Stimulated activated CD8-positive, alpha-beta memory T cell treated with anti-CD3 and anti-CD28 coated beads, Interleukin-7, amount 100 ng/mL, for 4 hours (primary cell): ENCODE results near the gene ANKRD33B.

ENCODE experiments used
- DNase-seq, 2 donors: peaks; one replicate each; pipeline ENCODE4 v3.0.0-alpha.2; 2020; ENCODE audit warnings: low read depth in 2 of 2

Gene ANKRD33B

DNA sequence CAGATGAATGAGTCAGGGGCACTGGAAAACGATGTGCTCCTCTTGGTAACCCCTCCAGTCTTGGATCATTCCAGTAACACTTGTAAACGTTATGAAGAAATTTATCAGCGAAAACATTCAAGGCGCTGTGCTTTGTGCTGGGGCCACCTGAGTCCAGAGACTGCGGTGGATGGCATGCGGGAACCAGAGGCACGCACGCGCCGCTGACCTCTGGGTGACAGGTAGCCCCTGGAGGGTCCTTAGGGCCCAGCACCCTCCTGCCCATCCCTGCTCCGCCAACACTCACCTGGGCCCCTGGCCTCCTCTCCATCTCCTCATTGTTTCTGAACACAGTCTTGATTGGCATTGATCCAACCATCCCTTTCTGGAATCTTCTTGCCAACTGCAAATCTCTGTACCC, 110.2 kb downstream of the ANKRD33B start:
- DNase-seq: no peak

DNA sequence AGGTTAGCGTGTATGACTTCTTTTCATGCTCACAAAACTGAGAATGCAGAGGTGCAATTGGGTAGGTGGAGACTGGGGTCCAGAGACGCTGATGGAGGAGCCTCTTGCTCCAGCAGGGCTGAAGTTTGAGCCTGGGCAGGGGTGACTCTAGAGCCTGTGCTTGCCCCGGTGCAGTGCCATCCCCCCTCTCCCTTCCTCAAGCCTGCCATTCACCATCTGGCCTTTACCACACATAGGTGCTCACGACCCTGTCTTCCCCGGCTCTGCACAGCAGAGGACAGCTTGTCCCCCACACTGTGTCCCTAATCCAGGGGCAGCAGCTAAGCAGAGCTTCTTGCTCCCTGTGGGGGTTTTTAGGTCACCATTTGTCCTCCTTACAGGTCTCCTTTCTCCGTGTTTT, 110.7 kb downstream of the ANKRD33B start:
- no peak for DNase-seq

DNA sequence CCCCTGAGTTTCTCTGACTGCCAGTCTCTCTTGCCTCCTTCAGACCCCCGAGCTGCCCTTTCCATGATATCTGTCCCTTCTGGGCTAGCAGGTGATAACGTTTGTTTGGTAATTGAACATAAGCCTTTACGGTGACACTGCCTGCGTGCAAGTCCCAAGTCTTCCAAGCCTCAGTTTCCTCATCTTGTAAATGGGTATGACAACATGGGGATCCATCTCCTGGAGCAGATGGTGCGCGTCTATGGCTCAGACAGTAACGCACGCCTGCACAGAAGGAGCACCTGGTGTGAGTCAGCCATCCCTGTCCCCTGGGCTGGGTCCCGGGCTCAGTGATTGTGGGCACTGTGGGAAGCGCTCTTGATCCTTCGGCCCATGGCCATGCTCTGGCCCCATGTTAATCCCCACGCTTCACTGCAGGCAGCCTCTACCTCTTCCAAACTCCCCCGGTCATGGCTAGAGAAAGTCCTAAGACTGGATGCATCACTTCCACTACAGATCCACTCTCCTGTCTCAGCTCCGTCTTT, 111.4 kb downstream of the ANKRD33B start:
- no peak for DNase-seq

DNA sequence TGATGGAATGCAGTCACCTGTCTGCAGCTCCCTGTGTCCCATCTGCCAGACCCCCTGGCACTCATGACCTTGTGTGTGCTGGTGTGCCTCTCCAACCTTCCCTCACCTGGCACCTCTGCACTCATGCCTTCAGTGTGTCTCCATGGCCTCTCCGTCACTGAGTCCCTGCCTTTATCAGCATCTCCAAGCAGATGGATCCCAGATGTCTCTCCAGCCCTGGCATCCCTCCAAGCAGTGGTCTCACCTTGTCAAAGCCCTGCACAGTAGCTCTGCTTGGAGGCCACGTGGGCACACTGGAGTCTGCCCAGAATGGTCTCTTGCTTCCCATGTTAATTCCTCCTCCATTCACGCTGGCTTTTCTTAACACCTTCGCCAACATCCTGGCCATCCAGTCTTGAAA, 112.4 kb downstream of the ANKRD33B start:
- no peak for DNase-seq

DNA sequence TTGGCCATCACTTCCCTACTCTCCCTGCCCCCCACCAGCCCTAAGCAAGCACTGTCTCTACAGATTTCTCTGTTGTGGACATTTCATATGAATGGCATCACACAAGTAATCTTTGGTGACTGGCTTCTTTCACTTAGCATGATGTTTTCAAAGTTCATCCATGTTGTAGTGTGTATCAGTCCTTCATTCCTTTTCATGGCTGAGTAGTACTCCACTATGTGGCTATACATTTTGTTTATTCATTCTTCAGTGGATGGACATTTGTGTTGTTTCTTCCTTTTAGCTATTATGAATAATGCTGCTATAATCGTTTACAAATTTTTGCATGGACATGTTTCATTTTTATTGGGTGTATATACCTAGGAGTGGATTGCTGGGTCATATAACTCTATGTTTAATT, 113.1 kb downstream of the ANKRD33B start:
- DNase-seq: no peak

DNA sequence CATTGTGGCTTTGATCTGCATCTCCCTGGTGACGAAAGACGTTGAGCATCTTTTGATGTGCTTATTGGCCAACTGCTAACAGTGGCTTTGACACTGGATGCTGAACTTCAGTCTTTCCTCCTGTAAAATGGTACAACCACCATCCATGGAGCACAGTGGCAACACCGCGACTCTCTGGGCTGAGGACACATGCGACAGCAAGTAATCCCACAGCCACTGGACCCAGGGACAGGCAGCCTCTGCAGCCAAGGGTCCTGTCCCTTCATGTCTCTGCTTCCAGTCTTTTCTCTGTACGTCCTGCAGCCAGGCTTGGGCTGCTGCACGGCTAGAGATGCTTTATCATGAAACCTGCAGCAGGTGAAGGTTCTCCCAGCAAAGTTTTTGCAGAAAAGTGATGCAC, 113.7 kb downstream of the ANKRD33B start:
- DNase-seq: no peak

DNA sequence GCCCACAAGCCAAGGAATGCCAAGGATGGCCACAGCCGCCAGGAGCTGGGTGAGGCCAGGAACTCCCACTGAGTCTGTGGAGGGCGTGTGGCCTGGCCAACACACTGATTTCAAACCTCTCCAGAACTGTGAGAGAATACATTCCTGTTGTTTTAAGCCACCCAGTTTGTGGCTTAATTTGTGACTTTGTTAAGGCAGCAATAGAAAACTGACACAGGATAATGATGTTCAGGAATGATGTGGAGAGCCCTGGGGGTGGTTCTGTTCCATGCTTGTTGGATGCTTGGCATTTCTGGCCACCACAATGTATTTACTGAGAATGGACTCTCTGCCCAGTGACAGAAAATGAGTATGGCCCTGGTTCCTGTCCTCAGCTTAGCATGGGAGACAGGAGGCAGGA, 114.4 kb downstream of the ANKRD33B start:
- DNase-seq: no peak

DNA sequence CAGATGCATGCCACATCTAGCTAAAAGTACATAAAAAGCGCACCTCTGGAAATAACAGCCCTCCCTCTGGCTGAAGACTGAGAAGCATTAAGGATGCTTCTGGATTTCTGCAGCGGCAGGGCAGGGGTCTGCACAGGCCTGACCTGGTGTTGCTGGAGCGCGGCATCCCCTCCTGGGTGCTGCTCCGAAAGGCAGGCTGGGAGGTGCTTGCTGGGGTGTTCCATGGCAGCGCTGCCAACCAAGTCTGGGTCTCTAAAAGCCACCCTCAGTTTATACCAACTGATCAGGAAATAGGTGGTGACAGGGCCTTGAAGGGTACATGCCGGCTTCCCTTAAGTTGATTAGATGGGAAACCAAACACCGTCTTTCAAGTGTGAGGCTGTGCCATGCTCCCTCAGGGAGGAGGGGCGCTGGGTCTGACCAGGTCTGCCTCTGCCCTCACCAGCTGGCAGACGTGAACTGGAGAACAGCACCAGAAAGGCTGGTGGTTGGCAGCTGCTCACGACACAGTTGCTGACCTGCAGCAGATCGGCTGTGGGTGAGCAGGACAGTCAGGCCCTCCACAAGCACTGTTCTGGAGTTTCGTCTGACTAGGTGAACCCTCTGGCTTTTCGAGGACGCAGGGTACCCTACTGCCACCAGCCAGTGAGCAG, 115.6 kb downstream of the ANKRD33B start:
- no peak for DNase-seq

DNA sequence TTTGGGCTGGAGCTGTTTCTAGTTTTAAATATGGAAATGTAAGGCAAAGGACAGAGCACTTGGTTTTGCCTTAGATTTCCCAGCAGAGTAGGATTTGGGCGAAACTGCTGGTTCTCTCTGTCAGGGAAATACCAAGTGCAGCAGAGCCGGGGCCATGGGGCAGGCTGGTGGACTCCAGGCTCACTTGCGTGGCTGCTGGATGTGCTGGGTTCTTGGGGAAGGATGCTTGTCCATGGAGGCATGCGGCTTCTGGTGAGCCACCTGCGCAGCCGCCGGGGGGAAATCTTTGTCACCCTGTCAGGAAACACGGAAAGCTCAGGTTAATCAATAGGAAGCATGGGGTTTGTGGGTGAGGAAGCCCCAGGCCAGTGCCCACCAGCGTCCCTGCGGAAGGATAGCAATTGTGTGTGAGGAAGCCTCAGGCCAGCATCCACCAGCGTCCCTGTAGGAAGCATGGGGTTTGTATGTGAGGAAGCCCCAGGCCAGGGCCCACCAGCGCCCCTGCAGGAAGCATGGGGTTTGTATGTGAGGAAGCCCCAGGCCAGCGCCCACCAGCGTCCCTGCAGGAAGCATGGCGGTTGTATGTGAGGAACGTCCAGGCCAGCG, 117.1 kb downstream of the ANKRD33B start:
- no peak for DNase-seq

DNA sequence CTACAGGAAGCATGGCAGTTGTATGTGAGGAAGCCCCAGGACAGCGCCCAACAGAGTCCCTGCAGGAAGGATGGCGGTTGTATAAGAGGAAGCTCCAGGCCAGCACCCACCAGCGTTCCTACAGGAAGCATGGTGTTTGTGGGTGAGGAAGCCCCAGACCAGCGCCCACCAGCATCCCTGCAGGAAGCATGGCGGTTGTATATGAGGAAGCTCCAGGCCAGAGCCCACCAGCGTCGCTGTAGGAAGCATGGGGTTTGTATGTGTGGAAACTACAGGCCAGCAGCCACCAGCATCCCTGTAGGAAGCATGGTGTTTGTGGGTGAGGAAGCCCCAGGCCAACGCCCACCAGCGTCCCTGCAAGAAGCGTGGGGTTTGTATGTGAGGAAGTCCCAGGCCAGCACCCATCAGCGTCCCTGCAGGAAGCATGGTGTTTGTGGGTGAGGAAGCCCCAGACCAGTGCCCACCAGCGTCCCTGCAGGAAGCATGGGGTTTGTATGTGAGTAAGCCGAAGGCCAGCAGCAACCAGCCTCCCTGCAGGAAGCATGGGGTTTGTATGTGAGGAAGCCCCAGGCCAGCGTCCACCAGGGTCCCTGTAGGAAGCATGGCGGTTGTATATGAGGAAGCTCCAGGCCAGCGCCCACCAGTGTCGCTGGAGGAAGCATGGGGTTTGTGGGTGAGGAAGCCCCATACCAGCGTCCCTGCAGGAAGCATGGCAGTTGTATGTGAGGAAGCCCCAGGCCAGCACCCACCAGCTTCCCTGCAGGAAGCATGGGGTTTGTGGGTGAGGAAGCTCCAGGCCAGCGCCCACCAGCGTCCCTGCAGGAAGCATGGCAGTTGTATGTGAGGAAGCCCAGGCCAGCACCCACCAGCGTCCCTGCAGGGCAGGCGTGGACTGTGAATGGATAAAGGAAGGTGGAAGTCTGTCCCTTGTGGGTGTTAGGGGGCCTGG, 118.1 kb downstream of the ANKRD33B start:
- DNase-seq: no peak

DNA sequence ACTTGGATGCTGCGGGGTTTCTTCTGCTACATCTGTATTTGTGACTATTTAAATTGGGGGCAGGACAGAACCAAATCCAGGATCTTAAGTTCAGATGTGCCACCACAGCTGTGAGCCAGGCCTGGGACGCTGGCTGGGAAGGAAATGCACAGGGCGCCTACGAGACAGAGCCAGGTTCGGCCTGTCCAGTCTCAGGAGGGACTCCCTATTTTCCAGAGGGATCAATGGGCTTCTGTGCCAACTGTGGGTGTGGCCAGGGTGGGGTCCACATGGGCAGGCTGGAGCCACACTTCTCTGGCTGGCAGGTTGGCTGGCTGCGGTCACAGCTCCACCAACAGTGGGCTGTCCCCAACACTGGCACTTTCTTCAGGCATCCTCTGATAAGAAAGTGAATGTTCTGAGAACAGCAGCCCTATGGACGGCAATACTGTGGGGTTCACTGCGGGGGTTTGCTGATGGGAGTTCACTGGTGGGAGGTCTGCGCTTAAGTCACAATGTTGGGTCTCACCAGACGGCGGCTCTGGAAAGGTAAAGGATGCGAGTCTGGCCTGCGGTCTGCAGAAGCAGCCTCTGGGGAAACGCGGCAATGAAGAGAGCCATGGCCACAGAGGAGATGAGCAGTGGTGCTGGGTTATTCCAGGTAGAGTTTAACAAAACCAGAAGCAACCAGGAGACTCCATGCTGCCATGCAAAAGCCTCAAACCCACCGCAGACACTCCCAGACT, 119.1 kb downstream of the ANKRD33B start:
- no peak for DNase-seq

DNA sequence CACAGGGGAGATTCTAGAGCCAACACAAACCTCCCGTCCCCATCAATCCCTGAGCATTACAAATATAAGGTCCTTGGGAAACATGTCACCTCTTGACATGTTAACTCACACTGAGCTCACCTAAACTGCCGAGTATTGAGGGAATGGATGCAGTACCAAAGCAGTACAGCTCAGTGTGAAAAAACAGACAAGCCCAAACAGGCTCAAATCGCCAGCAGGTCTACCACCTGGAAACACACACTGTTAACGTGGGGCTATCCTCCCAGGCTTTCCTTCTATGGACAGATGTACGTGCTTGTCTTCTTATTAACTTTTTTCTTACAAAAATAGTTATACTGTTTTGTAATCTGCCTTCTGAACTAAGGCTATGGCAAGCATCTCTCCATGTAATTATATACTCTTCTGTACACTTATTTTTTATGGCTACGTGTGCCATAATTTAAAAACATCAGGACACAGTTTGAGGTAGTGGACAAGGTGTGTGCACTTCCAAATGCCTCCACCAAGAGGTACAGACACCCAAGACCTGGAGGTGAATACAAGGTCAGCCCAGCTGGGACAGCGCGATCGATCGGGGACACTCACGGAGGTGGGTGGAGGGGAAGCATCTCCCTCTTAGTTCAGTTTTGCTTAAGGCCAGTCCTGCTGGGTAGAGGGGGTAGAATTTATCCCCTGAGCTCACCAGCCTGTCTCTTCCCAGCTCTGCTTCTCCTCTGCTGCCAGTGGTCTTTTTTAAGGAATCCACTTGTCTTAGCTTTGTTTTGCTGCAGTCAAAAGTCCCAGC, 120.6 kb downstream of the ANKRD33B start:
- DNase-seq: no peak

DNA sequence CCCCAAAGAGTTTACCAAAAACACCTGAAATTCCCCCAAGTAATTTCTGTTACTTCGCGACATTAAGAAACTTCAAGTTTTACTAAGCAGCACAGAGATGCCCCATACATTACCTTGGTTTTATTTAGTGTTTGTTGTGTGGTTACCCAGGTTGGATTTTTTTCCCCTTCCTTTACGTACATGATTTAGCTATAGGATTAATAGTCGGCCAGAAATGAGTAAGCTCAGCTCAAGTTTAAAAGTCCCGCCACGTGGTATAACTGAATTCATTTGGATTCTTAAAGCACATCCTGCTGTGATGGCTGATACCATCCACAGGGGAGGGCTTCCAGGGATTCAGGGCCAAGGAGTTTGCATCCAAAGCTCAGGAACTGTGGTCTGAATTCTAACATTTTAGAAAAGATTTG, 121.2 kb downstream of the ANKRD33B start:
- DNase-seq: no peak

DNA sequence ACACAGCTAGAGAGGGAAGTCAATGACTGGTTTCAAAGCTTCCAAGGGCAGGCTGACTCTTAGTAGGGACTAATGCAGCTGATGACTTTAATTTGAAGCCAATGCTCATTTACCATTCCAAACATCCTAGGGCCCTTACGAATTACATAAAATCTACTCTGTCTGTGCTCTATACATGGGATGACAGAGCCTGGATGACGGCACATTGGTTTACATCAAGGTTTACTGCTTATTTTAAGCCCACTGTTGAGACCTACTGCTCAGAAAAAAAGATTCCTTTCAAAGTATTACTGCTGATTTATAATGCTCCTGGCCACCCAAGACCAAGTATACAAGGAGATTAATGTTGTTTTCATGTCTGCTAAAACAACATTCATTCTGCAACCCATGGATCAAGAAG, 123.0 kb downstream of the ANKRD33B start:
- no peak for DNase-seq

DNA sequence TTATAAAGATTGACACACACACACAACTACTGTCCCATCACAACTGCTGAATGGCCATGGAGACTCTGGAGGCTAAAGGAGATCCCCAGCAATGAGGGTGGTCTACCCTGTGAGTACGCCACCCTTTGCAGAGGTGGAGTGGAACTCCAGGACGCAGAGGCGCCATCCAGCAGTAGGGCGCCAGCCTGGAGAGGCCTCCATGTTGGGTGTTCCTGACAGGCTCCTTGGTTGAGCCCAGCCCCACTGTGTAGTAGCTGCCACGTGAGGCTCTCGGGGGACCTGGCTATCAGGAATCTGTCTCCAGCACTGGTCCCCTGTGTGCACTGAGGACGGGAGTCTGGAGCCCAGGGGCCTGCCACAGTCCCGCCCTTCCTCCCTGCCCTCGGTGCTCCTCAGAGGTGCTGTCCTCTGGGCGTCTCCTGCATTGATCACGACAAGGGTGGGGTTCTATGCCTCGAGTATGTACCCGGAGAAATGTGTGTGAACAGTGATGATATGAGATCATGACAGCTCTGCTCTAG, 124.8 kb downstream of the ANKRD33B start:
- DNase-seq: no peak

DNA sequence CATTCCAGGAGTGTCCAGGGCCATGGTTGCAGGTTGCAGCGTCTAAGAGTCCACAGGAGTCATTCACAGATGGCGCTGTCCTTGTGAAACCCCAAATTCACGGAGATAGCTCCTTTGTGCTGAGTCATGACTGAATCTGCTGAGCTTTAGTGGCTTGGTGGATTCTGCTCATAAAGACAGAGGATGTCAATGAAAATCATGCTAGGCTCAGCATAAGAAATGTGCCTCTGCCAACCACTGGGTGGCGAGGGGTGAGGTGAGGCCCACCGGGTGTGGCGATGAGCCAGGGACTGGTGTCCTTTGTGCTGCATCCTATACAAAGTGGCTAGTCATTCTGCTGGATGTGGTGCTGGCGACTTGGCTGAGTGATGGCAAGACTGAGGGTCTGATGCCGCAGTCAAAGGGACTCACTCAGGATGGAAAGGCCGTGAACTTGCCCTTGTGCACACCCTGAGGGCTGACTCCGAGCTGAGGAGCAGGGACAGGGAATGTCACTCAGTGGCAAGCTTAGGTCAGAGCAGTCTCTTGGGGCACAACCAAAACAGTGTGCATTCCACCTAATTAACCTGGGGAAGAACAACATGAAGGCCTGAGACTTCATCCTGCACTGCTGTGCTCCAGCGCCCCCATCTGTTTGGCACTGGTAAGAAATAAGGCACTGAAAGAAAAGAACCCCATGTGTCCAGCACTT, 125.7 kb downstream of the ANKRD33B start:
- DNase-seq: no peak

DNA sequence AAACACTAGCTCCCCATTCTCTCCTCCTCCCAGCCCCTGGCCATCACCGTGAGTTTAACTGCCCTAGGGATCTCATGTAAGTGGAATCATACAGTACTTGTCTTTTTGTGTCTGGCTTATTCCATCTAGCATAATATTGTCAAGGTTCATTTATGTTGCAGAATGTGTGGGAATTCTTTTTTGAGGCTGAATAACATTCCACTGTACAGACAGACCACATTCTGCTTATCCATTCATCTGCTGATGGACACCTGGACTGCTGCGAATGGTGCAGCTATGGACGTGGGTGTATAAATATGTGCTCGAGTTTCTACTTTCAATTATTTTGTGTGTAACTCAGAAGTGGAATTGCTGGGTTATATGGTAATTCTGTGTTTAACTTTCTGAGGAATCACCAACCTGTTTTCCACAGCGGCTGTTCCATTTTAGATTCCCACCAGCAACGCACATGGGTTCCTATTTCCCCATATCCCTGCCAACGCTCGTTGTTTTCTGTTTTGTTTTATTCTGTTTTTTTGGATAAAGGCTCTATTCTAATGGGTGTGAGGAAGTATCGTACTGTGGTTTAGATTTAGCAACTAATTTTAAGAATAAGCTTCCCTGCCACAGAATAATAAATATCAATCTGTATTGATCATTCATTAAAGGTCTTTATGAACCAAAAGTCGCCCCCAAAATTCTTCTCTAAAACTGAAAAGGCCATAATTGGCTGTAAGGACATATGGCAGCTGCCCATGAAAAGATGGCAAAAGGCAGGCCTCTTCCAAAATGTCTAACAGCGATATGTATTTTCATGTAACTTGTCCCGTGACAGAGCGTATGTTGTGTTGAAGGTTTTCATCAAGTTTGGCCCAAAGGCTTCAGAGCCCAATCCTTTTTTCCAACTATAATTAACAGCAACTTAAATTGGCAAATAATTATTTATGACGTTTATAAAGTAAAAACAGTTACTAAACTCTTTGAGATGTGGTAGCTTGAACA, 126.9 kb downstream of the ANKRD33B start:
- DNase-seq: no peak

DNA sequence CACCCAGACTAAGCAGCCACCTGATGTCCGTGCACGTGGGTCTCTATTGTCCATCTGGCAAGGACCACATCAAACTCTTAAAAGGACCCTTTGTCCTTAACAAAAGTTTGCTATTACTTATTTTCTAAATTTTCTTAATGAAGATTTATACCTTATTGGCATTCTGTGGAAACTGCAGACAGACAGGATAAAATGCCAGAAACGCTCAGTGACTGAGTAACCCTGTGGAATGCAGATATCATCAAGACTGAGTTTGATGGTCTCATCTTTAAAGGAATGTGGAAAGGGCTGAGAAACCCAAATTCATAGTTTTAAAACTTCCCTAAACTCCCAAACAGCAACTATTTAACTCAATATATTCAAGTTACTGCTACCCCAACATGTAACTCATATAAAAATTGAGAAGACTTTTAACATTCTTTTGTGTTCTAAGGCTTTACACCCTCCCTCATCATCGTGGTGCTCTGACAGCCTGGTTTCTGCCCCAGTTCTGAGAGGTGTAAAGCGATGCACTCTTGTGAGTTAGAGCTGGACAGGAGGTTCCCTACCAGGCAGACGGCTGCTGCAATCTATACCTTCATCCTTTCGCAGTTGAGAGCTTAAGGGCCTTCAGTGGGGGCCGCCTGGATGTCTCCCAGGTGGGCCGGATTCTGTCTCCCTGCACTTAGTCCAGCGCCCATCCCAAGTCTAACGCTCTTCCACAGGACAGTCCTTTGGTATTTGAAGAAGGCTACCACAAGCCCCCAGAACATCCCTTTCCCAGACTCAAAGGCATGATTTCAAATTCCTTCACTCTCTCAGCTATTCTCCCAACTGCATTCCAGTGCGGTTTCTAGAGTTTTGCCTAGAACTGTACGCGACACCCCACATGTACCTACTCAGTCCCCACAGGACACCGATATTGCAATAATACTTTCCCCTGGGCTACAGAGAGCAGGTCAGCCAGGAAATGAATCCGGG, 128.2 kb downstream of the ANKRD33B start:
- DNase-seq: no peak
